Stimulated activated CD4-positive, alpha-beta T cell treated with anti-CD3 and anti-CD28 coated beads, Interleukin-12 subunit alpha, Interleukin-12 subunit beta, amount 100 ng/mL, for 24 hours (primary cell): ENCODE data around the gene MTUS2.

ENCODE experiments used
- DNase-seq, 2 experiments: peaks; one replicate each; pipeline ENCODE4 v3.0.0-alpha.2; 2020; ENCODE audit warnings: low read depth in 2 of 2

MTUS2 gene

GRCh38 chr13:29108068-29108786 lies 288.1 kb downstream of the MTUS2 start:
- DNase-seq: no peak

DNA sequence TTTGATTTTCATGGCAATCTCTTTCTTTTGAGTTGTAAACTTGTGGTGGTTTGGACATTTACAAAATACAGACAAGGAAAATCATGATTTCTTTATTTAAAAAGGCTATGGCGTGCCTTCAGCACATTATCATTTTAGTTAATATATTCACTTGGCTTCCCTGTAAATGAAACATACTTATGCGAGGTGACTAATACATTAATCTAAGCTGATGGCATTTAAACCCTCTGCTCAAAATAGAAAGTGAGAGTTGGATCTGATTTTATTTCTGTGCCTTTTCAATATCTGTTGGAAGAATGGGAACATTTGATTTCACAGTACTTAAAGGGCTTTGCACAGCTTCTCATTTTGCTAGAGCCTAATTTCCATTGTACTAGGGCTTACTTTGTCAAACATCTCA lies 289.8 kb downstream of the MTUS2 start:
- no peak for DNase-seq

DNA sequence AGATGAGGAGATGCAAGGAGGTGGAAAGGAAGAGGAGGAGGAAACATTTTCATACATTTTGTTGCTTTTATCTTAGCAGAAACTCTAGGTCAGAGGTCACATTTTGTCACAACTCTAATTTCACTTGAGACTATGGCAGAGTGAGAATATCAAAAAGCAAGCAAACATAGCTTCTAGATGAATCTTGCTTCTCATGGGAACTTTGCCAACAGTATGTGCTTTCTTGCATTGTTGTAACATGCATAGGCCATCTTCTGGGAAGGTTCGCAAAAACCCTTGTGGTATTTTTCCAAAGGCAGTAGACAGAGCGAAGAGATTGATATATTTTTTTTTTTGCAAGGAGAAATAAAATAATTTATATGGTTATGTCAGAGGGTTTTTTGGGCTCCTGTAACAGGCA lies 291.3 kb downstream of the MTUS2 start:
- no peak for DNase-seq

- DNase-seq: no peak
Measured at GRCh38 chr13:29115842-29116241, 295.7 kb downstream of the MTUS2 start.

DNA sequence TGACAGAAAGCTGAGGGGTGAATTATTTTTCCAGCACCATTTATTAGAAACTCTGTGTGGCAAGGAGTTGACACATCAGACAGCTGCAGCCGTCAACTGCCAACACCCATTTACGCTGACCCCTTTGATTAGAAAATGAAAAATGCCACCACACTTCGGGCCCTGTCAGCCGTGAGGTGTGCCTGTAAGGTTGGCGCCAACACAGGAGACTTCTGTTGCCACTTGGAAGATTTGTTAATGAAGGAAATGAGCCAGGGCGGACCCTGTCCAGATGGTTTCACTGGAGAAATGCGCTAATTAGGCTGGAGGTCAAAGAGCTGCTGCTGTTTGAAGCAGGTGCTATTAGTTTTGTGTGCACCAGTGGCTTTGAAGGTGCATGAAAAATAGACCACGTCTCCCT lies 297.5 kb downstream of the MTUS2 start:
- DNase-seq: no peak

DNA sequence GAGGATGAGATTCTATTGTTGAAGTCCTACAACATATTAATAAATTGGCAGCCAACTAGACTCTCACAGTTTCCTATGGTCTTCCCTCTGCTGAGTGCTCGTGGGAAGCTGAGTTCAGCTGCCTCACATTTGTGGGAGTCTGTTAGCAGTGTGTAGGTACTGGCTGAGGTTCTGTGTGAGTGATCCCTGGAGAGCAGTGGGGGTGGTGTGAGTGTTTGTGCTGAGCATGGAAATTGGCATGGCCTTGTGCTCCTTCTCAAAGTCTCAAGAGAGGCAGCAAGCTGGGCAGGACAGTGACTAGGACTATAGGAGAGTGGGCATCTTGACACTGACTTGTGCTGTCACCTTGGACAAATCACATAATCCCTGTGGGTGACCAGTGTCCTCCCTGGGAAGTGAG lies 298.3 kb downstream of the MTUS2 start:
- DNase-seq: no peak

DNA sequence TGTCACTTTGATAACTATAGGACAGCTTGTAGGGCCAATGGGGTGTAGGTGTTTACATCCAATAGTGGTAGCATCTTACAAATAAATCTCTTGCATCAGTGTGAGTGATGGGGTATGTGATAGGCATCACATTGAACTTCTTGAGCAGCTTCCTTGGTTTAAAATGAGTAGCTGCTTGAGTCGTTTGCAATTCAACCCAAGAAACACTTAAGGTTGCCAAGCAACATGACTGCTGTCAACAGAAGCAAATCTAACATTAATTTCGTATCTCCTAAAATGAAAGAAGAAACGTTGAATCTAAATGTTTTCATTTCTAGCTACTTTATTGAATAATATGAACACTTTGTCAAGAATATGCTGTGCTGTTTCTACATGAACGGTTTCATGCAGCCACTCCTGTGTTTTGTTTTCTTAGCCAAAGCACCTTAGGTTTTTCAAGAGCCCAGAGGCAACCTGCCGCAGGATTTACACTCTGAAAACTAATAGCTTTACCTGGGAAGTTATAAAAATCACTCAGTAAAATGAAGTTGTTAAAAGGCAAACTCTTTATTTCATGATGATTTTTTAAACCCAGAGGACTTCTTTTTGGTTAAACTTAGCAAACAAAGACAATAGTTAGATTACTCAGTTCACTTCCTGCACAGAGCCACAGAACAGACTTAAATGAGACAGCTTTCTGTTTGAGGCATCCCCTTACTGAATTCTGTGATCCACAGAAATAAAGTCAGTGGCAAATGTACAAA lies 305.2 kb downstream of the MTUS2 start:
- no peak for DNase-seq

GRCh38 chr13:29125934-29126424 lies 305.8 kb downstream of the MTUS2 start:
- DNase-seq: no peak

DNA sequence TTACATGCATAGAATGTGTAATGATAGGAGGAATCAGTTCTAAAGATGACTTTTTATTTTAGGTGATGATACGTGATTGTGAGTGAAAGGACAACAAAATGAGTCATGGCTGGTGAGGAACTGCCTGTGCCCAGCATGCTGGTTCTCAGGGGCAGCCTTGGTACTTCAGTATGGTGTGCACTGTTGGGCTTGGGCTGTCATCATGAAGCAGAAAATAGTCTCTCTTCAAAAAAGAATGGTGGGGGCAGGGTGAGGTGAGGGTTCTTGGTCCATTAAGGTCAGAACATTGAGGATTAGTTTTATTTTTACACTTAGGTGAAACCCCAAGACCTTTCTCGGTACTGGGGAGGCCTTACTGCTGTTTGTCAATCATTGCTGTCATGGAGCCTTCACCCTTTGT lies 309.5 kb downstream of the MTUS2 start:
- no peak for DNase-seq

DNA sequence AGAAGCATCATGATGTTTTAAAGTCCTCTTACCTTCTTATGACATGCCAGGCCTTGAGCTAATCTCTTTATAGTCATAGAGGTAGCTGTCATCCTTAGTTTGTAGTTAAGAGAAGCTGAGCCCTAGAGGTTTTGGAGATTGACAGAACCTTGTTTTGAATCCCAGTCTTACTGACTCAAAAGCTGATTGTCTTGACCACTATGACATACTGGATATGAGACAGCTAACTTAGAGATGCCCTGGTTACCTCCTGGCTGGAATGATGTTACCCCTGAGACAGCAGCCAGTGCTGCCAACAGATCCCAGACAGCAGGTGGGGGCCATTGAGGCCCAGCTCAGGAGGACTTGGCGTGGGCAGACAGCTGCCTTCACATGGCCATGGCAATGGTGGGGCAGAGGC lies 311.0 kb downstream of the MTUS2 start:
- no peak for DNase-seq

DNA sequence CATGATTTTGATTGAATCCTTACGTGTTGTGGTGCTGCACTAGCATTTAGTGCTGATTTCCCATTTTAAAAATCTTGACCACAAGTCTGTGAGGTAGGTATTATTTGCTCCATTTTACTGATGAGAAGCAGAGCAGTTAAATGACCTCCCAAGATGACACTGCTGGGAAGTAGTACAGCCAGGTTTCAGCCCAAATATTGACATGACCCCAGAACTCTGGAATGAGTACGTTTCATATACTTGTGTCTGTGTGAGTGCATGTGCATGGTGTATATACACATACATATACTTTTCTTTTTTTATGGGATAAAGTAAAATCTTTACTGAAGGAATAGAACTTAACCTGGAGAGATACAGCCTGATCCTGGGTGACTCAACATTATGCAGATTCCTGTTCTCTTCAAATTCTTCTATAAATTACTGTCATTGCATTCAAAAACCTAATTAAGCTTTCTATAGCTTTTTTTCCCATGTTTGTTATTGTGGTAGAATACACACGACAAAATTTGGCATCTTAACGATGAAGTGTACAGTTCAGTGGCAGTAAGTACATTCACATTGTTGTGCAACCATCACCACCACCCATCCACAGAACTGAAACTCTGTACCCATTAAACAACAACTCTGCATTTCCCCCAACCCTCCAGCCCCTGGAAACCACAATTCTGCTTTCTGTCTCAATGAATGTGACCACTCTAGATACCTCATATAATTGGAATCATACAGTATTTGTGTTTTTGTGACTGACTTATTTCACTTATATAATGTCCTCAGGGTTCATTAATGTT lies 311.9 kb downstream of the MTUS2 start:
- no peak for DNase-seq

DNA sequence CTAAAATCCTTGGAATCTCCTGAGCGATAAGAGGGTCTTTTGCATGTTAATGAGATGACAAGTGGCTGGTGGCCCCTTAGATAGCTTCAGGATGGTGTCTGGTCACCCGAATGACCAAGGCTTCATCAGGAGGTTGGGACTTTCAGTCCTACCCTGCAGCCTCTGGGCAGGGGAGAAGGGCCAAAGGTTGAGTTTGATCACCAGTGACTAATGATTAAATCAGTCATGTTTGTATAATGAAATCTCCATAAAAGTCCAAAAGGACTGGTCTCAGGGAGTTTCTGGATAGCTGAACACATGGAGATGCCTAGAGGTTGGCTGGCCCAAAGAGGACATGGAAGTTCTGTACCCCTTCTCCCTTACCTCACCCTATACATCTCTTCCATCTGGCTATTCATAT lies 316.2 kb downstream of the MTUS2 start:
- no peak for DNase-seq

DNA sequence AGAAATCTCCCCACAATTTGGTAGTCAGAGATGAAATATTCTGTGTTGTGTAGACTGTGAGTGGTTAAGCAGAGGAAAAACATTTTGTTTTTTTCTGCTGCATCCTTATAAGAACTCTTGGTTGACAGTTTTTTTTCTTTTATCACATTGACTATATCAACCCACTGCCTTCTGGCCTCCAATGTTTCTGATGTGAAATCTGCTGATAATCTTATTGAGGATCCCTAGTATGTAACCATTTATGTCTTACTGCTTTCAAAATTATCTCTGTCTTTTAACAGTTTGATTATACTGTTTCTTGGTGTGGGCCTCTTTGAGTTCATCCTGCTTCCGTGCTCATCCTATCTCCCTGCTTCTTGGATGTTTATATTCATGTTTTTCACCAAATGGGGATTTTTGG lies 316.9 kb downstream of the MTUS2 start:
- DNase-seq: no peak

- DNase-seq: no peak
Measured at GRCh38 chr13:29137995-29138394, 317.9 kb downstream of the MTUS2 start.

- DNase-seq: no peak
Measured at GRCh38 chr13:29140277-29140676, 320.1 kb downstream of the MTUS2 start.

DNA sequence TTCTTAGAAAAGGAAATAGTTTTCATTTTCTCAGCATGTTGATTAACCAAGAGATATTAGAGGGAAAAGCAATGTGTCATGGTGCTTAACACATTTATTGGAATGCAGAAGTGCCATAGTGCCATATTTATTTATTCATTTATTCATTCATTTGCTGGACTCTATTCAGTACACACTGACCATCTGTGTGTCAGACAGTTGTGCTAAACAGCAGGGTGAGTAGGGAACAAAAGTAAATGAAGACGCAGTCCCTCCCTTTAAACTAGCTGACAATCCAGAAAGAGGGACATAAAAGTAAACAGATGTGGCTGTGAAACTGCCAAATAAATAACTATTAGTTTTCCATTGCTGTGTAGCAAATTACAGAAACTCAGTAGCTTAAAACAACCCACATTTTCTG lies 323.7 kb downstream of the MTUS2 start:
- DNase-seq: no peak

- no peak for DNase-seq
Measured at GRCh38 chr13:29154390-29154789, 334.3 kb downstream of the MTUS2 start.

- DNase-seq: no peak
Measured at GRCh38 chr13:29156136-29156535, 336.0 kb downstream of the MTUS2 start.

- DNase-seq: no peak
Measured at GRCh38 chr13:29159871-29160270, 339.7 kb downstream of the MTUS2 start.

DNA sequence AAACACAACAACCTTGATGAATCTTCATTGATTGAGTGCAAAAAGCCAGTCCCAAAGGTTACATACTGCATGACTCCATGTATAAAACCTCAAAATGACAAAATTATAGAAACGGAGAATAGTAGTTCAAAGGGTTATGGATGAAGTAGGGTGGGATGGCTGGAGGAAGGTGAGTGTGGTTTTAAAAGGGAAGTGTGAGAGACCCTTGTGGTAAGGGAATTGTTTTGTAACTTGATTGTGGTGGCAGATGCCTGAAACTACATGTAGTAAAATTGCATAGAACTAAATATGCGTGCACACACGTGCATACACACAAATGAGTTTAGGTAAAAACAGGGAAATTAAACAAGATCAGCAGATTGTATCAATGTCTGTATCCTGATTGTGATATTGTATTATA lies 340.7 kb downstream of the MTUS2 start:
- DNase-seq: no peak

DNA sequence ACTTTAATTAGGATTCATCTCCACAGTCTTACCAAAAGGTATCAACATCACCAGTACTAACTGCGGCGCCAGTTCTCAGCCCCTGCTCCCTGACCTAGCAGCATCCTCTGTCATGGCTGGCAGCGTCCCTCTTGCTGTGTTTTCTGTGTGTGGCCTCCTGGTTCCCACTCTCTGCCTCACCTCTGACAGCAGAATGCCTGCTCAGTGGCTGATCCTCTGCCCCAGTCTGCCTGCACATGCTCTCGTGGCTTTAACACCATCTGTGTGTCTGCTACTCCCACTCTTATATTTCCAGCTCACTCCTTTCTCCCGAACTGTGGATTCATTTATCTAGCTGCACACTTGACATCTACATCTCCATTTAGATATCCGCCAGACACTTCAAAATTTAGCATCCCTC lies 341.5 kb downstream of the MTUS2 start:
- DNase-seq: no peak

DNA sequence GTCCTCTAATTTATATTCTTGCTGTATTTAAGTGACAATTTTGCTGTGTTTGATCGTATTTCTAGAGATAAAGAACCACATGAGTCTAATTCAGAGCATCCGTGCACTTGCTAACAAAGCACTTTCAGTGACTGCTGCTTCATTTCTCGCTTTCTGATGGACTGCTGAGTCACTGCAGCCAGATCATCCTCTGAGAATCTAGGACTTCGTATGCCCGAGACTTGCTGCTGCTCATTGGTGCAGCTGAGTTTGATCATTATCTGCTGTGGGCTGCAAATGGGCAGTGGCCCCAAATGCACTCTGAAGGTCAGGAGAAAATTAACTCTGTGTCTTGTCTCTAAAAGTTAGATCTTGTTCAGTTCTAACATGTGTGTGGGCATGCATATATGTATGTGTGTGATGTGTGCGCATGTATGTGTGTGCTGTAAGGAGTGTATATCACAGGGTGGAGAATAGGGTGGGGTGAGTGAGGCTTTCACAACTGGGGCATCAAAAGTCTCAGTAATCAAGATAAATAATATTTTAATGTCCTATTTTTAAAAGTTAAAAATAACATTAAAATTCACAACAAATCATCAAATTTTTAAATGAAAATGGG lies 342.6 kb downstream of the MTUS2 start:
- no peak for DNase-seq
